Effector CD8-positive, alpha-beta T cell (primary cell): ENCODE measurements around the gene MT1M.

Experiments
- DNase-seq: peaks from one replicate; lab custom pipeline; 2025; lab: John Stamatoyannopoulos, UW

MT1M gene

GRCh38 chr16:56628486-56629350, 3.7 kb upstream of the MT1M start:
- no peak for DNase-seq

- DNase-seq = no peak
These were observed 2.9 kb upstream of the MT1M start for GRCh38 chr16:56629531-56629930.

GRCh38 chr16:56630134-56630533, 2.3 kb upstream of the MT1M start:
- DNase-seq = no peak

- no peak for DNase-seq
These were observed 1.3 kb upstream of the MT1M start for GRCh38 chr16:56631197-56631596.

GRCh38 chr16:56631832-56632155, 665 bp upstream of the MT1M start:
- no peak for DNase-seq

DNA sequence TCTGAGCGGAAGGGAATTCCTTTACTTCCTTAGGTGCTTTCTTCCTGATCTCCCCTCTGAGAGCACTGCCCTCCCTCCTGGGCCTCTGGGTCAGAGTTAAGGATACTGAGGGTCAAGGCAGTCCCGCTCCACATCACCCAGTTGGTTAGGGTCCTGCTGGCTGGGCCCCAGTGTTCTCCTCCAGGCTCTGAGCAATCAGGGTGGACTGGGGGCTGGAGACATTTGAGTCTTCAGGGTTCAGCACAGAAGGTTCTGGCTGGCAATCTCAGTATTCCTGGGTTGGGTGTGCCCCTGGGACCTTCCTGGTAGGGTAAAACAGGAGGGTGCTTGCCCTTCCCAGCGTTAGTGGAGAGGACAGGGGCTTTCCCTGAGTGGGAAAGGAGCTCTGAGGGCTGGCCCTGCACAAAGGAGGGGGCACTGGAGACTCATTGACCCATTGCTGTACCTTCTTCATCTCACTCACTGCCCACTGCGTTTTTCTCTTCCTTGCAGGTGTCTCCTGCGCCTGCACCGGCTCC, 448 bp downstream of the MT1M start:
- DNase-seq = no peak

GRCh38 chr16:56633535-56633934, 1.1 kb downstream of the MT1M start:
- DNase-seq = no peak

GRCh38 chr16:56634715-56635440, 2.4 kb downstream of the MT1M start:
- DNase-seq = no peak

DNA sequence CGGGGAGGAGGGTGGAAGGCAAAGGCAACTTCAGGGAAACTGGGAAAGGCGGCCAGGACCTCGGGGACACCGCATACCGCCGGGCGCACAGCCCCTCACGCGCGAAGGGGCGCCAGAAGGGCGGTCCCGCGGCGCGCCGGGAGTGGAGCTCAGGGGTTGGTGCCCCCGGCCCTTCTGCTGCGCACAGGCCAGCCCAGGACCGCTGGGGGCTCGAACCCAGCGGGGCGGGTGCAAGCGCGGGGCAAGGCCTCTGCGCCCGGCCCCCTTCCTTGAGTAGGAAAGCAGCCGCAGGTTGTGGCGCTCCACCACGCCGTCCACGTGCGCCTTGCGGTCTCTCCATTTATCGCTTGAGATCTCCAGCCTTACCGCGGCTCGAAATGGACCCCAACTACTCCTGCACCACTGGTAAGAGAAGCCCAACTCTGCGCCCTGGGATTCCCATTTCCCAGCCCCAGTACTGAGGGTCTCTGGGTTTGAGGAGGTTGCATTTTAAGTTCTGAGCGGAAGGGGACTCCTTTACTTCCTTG, 3.0 kb downstream of the MT1M start:
- DNase-seq = no peak

GRCh38 chr16:56636616-56637413, 4.4 kb downstream of the MT1M start:
- DNase-seq = no peak

DNA sequence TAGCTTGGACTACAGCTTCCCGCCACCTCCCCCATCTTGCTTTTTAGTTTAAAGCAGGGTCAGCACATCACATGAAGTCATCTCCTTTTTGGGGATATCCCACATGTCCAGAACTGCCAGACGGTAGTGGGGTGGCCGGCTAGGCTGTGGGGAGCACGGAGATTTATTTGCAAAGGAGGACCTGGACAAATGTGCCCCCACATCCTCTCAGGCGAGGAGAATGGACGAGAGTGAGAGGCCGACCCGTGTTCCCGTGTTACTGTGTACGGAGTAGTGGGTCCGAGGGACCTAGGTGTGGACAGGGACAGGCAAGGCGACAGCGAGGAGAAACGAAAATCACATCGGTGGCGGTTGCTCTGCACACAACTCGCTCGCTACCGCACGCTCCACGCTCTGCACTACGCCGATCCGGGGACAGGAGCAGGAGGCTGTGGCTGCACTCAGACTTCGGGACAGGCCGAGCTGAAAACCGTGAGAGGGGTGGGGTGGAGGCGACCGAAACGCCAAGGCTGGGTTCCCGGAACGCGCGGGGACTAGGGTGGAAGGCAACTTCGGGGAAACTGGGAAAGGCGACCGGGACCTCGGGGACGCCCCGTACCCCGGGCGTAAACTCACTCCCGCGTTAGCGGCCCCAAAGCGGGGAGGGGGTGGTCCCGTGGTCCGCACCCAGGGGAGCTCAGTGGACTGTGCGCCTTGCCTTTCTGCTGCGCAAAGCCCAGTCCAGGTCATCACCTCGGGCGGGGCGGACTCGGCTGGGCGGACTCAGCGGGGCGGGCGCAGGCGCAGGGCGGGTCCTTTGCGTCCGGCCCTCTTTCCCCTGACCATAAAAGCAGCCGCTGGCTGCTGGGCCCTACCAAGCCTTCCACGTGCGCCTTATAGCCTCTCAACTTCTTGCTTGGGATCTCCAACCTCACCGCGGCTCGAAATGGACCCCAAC, 5.6 kb downstream of the MT1M start, which contains the start of gene MT1A:
MT1A (plus strand) TSS at position 853 of the 937 bp plus-strand sequence; CDS start at position 926, 73 bp downstream.
- no peak for DNase-seq

- no peak for DNase-seq
These were observed 6.6 kb downstream of the MT1M start for GRCh38 chr16:56639045-56639444.

GRCh38 chr16:56640076-56640475, 7.6 kb downstream of the MT1M start:
- DNase-seq = no peak

GRCh38 chr16:56641166-56641565, 8.7 kb downstream of the MT1M start:
- no peak for DNase-seq

- DNase-seq = peak; percentile 54
These were observed 10.8 kb downstream of the MT1M start for GRCh38 chr16:56643080-56643778.

- DNase-seq = no peak
These were observed 11.4 kb downstream of the MT1M start for GRCh38 chr16:56643833-56644232.

DNA sequence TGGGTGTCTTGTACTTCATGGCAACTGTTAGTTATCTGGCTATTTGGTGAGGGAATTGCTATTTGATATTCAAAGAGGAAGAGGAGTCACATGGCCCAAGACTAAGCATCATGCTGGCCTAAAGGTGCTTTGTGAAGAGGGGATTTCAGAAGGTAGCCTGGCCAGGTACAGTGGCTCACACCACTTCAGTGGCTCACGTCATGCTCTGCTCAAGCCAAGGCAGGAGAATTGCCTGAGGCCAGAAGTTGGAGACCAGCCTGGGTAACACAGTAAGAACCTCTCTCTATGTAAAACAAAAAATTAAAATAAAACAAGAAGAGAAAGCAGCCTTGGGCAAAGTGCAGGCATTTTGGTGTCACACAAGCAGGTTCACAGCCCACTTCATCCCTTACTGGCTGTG, 12.9 kb downstream of the MT1M start:
- no peak for DNase-seq

GRCh38 chr16:56645838-56646237, 13.4 kb downstream of the MT1M start:
- no peak for DNase-seq

DNA sequence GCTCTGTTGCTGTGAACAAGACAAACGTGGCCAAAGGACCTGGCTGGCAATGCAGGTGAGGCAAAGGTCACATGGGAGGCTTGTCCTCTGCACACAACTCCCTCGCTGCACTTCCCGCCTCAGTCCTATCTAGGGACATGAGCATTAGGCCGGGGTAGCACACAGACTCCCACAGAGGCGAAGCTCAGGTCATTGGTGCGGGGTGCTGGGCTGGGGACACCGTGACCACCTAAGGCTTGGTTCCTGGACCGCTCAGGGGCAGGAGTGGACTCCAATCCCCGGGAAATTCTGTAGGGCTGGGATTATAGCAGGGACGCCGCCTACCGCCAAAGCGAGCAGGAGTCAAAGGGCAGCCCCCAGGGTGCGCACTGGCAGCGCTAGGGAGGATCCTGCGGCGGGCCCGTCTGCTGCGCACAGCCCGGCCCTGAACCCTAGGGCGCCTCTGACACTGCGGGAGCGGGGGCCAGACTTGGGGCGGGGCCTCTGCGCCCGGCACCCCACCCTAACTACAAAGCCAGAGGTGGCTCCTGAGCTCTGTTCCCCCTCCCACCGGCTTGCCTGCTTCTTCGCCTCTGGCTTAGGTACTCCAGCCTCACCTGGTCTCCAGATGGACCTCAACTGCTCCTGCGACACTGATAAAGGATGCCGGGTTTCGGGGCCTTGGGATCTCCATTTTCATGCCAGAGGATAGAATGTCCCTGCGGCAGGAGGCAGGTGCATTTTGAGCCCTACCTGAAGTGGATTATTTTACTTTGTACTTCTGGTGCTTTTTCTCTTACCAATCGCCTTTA, 15.4 kb downstream of the MT1M start:
- no peak for DNase-seq
